ENCODE data around the gene ATP11C.
"Not testable (repeated sequence)": the region's sequence is repeated elsewhere in the genome, so short reads cannot be mapped to it uniquely, and the experiment has no call there.

Gene ATP11C

GRCh38 chrX:139856826-139857225 lies 76.0 kb downstream of the ATP11C start:
- not testable (repeated sequence) for DNase-seq (ENCODE audit: low read depth)

- no peak for DNase-seq (ENCODE audit: low read depth)
Observed at GRCh38 chrX:139851730-139852129, 81.1 kb downstream of the ATP11C start.

- no peak for DNase-seq (ENCODE audit: low read depth)
Observed at GRCh38 chrX:139850968-139851367, 81.9 kb downstream of the ATP11C start.

GRCh38 chrX:139844884-139845283 lies 88.0 kb downstream of the ATP11C start:
- no peak for DNase-seq (ENCODE audit: low read depth)

- DNase-seq (ENCODE audit: low read depth), result no peak
Observed at GRCh38 chrX:139844163-139844562, 88.7 kb downstream of the ATP11C start.

- no peak for DNase-seq (ENCODE audit: low read depth)
Observed at GRCh38 chrX:139842326-139843185, 90.3 kb downstream of the ATP11C start.

- not testable (repeated sequence) for DNase-seq (ENCODE audit: low read depth)
Observed at GRCh38 chrX:139836335-139836734, 96.5 kb downstream of the ATP11C start.

GRCh38 chrX:139834879-139835278 lies 98.0 kb downstream of the ATP11C start:
- no peak for DNase-seq (ENCODE audit: low read depth)

GRCh38 chrX:139832718-139833309 lies 100.0 kb downstream of the ATP11C start:
- no peak for DNase-seq (ENCODE audit: low read depth)

GRCh38 chrX:139831675-139832456 lies 101.0 kb downstream of the ATP11C start:
- no peak for DNase-seq (ENCODE audit: low read depth)

- DNase-seq (ENCODE audit: low read depth), result no peak
Observed at GRCh38 chrX:139831017-139831416, 101.8 kb downstream of the ATP11C start.

GRCh38 chrX:139828830-139829229 lies 104.0 kb downstream of the ATP11C start:
- DNase-seq (ENCODE audit: low read depth), result no peak

- no peak for DNase-seq (ENCODE audit: low read depth)
Observed at GRCh38 chrX:139828033-139828432, 104.8 kb downstream of the ATP11C start.

GRCh38 chrX:139826065-139827044 lies 106.5 kb downstream of the ATP11C start:
- DNase-seq (ENCODE audit: low read depth), result no peak

GRCh38 chrX:139825618-139826017 lies 107.2 kb downstream of the ATP11C start:
- DNase-seq (ENCODE audit: low read depth), result no peak

GRCh38 chrX:139823806-139824205 lies 109.0 kb downstream of the ATP11C start:
- DNase-seq (ENCODE audit: low read depth), result no peak

GRCh38 chrX:139820358-139820984 lies 112.4 kb downstream of the ATP11C start:
- no peak for DNase-seq (ENCODE audit: low read depth)

- no peak for DNase-seq (ENCODE audit: low read depth)
Observed at GRCh38 chrX:139816204-139816603, 116.6 kb downstream of the ATP11C start.

GRCh38 chrX:139815771-139816170 lies 117.1 kb downstream of the ATP11C start:
- no peak for DNase-seq (ENCODE audit: low read depth)

- no peak for DNase-seq (ENCODE audit: low read depth)
Observed at GRCh38 chrX:139811942-139812629, 120.8 kb downstream of the ATP11C start.

Data from stimulated activated CD8-positive, alpha-beta memory T cell treated with anti-CD3 and anti-CD28 coated beads, Interleukin-12 subunit alpha, Interleukin-12 subunit beta, amount 100 ng/mL, for 1 hour (primary cell).